NCI-H2196 (cell line): ENCODE measurements around the gene COX14.
A peak's percentile ranks its signal among the peaks of the same experiment; 100 is the strongest.
"Not testable (repeated sequence)": the region's sequence is repeated elsewhere in the genome, so short reads cannot be mapped to it uniquely, and the experiment has no call there.

Experiments
- DNase-seq: peaks from one replicate; lab custom pipeline; 2025; ENCODE audit not compliant: unreplicated experiment; lab: John Stamatoyannopoulos, UW

Gene COX14

DNA sequence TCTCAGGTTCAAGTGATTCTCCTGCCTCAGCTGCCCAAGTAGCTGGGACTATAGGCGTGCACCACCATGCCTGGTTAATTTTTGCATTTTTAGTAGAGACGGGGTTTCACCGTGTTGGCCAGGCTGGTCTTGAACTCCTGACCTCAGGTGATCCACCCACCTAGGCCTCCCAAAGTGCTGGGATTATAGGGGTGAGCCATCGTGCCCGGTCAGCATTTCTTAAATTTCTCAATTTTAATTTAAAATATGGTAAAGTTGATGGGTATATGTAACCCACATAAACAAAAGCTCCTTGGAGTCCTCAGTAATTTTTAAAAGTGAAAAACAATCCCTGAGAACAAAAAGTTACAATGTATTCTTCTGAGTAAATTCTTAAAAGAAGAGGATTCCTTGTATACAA is 42.9 kb downstream of the COX14 start:
- DNase-seq: not testable (repeated sequence)

DNA sequence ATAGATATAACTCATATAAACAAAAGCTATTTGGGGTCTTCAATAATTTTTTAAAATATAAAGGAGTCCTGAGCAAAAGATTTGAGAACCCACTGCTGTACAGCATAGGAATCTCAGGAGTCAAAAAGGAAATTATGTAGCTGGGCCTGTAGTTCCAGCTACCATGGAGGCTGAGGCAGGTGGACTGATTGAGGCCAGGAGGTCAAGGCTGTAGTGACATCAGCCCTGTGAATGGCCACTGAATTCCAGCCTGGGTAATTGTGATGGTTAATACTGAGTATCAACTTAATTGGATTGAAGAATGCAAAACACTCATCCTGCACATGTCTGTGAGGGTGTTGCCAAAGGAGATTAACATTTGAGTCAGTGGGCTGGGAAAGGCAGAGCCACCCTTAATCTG is 44.6 kb downstream of the COX14 start:
- no peak for DNase-seq

DNA sequence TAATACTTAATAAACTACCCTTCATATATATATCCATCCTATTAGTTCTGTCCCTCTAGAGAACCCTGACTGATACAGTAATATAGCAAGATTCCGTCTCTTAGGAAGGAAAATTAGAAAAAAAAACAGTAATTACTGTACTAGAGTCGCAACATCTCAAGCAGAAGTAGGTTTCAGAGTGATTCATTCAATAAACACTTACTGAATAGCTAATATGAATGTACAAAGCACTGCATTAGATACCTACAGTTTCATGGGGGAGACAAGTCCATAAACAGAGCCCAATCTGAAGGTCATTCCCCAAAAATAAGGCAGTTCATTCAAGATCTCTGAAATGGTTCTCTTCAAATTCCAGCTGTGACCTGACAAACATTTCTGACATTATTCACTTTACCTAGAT is 45.2 kb downstream of the COX14 start:
- no peak for DNase-seq

DNA sequence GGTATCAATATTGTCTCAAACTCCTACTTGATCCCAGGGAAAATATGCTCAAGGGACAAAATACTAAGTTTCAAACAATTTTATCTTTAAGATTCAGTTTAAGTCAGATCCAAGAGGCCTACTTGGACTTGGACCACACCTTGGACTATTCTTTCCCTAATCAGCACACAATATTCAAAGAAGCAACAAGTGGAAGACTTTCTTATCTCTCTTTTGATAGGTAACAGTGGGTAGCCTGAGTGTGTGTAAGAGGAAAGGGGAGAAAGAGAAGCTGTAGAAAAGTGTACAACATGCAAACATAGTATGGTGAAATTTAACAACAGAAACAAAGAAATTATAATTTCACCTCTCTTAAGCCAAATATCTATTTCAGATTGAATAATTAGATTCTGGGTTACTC is 48.6 kb downstream of the COX14 start:
- no peak for DNase-seq

DNA sequence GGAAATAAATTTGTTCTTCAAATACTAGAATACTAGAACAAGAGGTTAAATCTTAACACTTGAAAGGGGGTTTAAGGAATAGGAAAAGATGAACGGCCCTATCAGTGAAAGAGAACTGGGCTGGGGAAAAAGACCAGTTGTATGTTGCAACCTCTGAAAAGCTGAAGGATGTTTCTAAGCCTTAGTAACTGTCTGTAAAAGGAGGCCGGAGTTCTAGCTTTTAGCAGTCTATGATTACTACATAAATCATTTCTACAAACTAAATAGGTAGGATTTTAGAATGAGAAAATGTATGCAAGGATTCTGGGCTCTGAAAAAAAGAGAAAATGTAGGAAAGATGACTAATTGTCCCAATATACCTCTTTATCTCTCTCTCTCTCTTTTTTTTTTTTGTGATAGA is 50.2 kb downstream of the COX14 start:
- DNase-seq: no peak

DNA sequence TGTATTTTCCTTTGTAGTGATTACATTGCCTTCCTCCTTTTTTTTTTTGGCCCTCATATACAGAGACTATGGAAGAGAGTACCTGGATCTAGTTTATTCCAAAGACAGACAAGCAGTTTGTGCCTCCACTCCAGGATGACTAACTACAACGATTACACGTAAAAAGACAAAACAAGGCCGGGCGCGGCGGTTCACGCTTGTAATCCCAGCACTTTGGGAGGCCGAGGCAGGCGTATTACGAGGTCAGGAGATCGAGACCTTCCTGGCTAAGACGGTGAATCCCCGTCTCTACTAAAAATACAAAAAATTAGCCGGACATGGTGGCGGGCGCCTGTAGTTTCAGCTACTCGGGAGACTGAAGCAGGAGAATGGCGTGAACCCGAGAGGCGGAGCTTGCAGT is 52.9 kb downstream of the COX14 start:
- no peak for DNase-seq

DNA sequence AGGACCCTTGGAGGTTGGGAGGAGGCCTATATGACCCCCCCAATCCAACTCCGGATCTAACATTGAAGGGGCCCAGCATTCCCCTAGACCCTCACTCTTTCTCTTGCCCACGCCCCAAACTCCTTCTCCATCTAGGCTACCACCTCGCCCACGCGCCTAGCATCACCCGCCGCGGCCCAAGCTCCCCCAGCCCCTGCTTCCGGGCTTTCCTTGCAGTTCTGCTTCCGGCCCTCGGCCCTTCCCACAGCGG is 54.7 kb downstream of the COX14 start:
- DNase-seq: no peak

DNA sequence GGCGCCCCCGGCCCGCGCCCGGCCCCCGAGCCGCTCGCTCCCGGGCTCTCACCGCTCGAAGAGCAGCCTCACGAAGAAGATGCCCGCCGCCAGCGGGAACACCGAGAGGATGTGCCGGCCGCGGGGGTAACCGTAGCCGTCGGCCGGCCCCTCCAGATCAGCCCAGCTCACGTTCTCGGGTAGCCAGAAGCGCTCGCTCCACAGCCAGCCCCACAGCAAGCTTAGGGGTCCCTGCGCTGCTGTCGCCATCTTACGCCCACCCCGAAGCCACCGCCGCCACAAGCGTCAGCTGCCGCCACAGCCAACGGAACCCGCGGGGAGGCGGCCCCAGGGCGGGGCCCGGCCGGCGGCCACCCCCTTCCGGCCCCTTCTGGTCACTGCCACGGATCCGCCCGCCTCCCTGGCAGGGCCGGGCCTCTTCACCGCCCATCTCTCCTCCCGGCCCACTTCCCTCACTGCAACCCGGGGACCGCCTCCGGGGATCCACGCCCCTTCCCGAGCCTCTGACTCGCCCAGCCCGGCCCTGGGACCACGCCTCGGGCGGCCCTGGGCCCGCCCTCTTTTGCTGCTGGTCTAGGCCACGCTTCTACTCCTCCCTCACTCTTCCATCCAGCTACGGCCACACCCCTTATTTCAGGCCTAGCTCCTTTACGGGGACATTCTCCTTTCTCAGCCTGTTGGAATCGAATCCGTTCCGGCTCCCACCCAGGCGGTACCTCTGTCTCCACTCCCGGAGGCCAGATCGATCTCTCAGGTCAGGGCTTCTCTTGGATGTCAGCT is 55.2 kb downstream of the COX14 start, which contains the start of gene CERS5:
Gene CERS5 (minus strand): TSS at position 321 of the 780 bp plus-strand sequence. CDS start 72 bp downstream, at position 249.
- peak; percentile 97 for DNase-seq
